ENCODE results near the gene EXOC4.

- TF ChIP-seq CTCF (conservative IDR thresholded peaks at IDR 0.05; ENCODE audit: low read length), result no peak
- no peak for TF ChIP-seq EZH2phosphoT487 (IDR thresholded peaks at IDR 0.05; ENCODE audit: borderline replicate concordance)
These were observed 292.7 kb downstream of the EXOC4 start for GRCh38 chr7:133545618-133546017.
